Epithelial cell of prostate (primary cell): Measurements from ENCODE around the gene PDK4.

Experiments used
- DNase-seq: peaks from one replicate; pipeline ENCODE4 v3.0.0-alpha.2; 2011; ENCODE audit warnings: low read depth, low spot score
- H3K27ac ChIP-seq: fragments of 450-650 bp; 2 replicates; pipeline ENCODE4 v1.5.1; 2017; ENCODE audit warnings: mild to moderate bottlenecking

The PDK4 gene

GRCh38 chr7:95536656-95537311 lies 59.5 kb downstream of the PDK4 start:
- H3K27ac ChIP-seq = no peak overlapping the region
- no peak for DNase-seq

DNA sequence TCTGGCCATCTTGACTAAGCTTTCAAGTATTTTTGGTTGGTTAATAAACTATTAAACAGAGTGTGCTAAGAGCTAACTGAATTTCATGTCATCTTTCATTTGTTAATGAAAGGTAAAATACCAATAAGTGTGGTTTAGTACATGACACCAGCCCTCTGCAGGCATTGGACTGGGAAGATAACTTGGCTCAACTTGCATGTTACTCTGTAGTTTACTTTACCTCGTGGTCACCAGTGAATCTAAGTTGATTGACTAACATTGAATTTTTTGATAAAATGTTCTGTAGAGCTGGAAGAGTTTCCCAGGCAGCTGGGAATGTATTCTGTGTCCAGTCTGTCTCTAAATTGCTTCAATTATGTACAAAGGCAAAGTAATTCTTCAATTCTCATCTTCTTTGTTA lies 60.7 kb downstream of the PDK4 start:
- no peak overlapping the region for H3K27ac ChIP-seq
- DNase-seq = no peak

DNA sequence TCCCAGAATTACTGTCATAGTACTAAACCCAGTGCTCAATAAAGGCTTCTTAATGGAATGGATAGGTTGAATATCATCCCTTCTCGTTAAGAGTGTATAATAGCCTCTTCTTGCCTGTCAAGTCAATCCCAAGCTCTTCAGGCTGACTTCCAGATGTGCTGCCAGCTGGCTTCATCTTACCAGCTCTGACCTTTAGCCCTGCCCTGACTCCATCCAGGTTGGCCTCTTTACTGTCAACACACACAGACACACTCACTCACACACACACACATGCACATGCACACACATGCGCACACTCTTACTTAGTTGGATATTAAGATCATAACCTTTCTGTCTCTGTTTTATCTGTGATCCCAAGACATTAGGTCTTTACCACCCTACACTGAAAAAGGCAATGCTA lies 61.5 kb downstream of the PDK4 start:
- no peak overlapping the region for H3K27ac ChIP-seq
- DNase-seq = no peak
